ENCODE results near the gene TM7SF3. TPM values are rescaled to one million over a fixed set of nuclear protein-coding genes. Genes with fewer than 3 reads are reported as not detected.

Gene TM7SF3
- total RNA-seq, 1 experiment from 2014 or later: 114 TPM

DNA sequence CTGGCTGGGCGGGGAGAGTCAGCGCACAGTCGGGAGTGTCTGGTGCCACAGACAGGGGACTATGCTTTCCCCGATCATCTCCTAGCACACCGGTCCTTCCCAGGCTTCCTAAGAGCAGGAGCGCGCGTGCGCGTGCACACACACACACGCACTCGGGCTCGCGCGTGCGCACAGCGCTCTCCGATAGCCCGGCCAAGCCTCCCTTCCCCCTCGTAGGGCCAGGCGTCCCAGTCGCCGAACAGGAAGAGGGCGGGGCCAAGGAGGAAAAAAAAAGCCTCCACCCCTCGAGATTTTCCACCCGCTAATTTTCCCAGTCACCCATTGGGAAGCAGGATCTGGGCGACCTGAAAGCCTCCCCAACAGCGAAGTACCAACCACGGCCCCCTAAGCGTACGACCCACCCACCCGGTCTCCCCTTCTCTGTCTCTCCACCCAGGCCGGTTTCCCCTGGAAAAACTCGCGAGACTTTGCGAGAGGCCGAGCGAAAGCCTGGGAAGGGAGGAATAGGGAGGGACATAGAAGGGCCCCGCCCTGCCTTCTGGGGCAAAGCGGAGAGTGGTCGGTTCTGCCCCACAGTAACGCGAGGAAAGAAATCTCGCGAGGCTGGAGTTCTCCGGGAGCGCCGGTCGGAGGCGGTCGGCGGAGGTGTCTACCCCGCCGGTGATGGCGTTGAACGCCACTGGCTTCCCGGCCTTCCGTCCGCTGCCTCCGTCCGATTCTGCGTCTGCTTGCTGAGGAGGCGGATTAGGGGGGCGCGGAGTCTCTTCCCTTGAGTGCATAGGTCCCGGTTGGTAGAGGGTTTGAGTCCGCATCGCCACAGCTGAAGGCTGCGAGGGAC is 76.1 kb downstream of the TM7SF3 start, which contains the start of the genes FGFR1OP2 and INTS13:
FGFR1OP2 (plus strand) TSS at position 608 of the 838 bp plus-strand sequence. CDS start 15,689 bp downstream, outside the sequence.
INTS13 (minus strand) TSS at position 119 of the 838 bp plus-strand sequence. CDS start 1,178 bp downstream, outside the sequence.
- CTCF ChIA-PET: interaction anchor here (0.6 kb wide), 1 partner anchor 76 kb away, joined by 4 read pairs; the partner anchor contains the start of gene TM7SF3
- Histone ChIP-seq H3K27ac (ENCODE audit: low read length) (peak within 1 kb of the TSS; percentile 85), H3K36me3 (ENCODE audit: low read depth, low read length) (peaks cover 9% of the 10 kb centered on the region; the same call in 1 of the 2 replicates), H3K9me2 (replicated peaks; ENCODE audit: low read length) (no peaks in the 10 kb centered on the region), H4K20me1 (ENCODE audit: low read length) (peaks cover 57% of the 10 kb centered on the region), H3K9me3 (ENCODE audit: low read length) (no peaks in the 10 kb centered on the region), H3K4me2 (ENCODE audit: low read length) (peak within 1 kb of the TSS; percentile 94), H3F3A (ENCODE audit: low read length, unreplicated experiment) (peaks cover 2% of the 10 kb centered on the region), H3K4me1 (ENCODE audit: insufficient read depth, low read length) (peaks cover 39% of the 10 kb centered on the region), H3K27me3 (ENCODE audit: low read length) (no peaks in the 10 kb centered on the region), H3K79me2 (ENCODE audit: low read length) (peaks cover 94% of the 10 kb centered on the region), H2AFZ (ENCODE audit: low read length) (peak within 1 kb of the TSS; percentile 88), H3K9ac (ENCODE audit: low read length) (peak within 1 kb of the TSS; percentile 89), H3K4me3 (ENCODE audit: low read length) (peak within 1 kb of the TSS; percentile 76)
- DNase-seq (peak; percentile 100), ATAC-seq (peak; percentile 94)
- TF ChIP-seq, protein P1, sequence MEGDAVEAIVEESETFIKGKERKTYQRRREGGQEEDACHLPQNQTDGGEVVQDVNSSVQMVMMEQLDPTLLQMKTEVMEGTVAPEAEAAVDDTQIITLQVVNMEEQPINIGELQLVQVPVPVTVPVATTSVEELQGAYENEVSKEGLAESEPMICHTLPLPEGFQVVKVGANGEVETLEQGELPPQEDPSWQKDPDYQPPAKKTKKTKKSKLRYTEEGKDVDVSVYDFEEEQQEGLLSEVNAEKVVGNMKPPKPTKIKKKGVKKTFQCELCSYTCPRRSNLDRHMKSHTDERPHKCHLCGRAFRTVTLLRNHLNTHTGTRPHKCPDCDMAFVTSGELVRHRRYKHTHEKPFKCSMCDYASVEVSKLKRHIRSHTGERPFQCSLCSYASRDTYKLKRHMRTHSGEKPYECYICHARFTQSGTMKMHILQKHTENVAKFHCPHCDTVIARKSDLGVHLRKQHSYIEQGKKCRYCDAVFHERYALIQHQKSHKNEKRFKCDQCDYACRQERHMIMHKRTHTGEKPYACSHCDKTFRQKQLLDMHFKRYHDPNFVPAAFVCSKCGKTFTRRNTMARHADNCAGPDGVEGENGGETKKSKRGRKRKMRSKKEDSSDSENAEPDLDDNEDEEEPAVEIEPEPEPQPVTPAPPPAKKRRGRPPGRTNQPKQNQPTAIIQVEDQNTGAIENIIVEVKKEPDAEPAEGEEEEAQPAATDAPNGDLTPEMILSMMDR (conservative IDR thresholded peaks at IDR 0.05; ENCODE audit: low read depth, low read length): no peak
- TF ChIP-seq EZH2phosphoT487 (IDR thresholded peaks at IDR 0.05; ENCODE audit: borderline replicate concordance, low read length) (no peak), EZH2 (IDR thresholded peaks at IDR 0.05; ENCODE audit: low read length, unreplicated experiment) (no peak)
- BruUV-seq (replicated peaks): no TSS peak
- intact Hi-C loops (cut with micrococcal nuclease): loop anchor here (1.0 to 5.0 kb wide), 5 partner anchors 19 to 379 kb away; partner anchors contain the start of genes STK38L and TM7SF3
- POLR2A ChIA-PET (ENCODE audit: unreplicated experiment): no interaction called here

DNA sequence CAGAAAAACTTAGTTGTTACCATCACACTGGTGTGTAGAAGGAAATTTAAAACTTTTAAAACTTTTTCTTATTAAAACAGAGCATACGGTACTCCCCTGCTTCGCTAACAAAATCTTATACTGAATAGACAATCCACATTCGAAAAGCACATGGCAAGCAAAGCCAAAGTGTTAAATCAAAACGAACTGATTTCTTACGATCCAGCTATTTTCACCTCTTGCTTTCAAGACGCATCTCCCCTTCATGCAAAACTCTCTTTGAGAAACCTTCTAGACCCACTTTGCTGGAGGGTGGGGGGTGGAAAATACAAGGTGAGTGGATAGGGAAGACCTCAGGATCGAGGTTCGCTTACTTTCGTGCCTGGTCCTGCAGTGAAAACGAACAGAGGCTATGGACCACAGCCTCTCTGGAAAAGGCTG is 76.7 kb downstream of the TM7SF3 start:
- Histone ChIP-seq H3K9me2 (replicated peaks; ENCODE audit: low read length) (no peaks in the 10 kb centered on the region), H3K9me3 (ENCODE audit: low read length) (no peaks in the 10 kb centered on the region), H2AFZ (ENCODE audit: low read length) (peak overlapping the region; percentile 88), H3K9ac (ENCODE audit: low read length) (peak overlapping the region; percentile 89), H3K79me2 (ENCODE audit: low read length) (peaks cover 94% of the 10 kb centered on the region), H3K27me3 (ENCODE audit: low read length) (no peaks in the 10 kb centered on the region), H3K36me3 (ENCODE audit: low read depth, low read length) (peaks cover 14% of the 10 kb centered on the region; the same call in 1 of the 2 replicates), H4K20me1 (ENCODE audit: low read length) (peaks cover 57% of the 10 kb centered on the region), H3F3A (ENCODE audit: low read length, unreplicated experiment) (no peaks in the 10 kb centered on the region), H3K4me2 (ENCODE audit: low read length) (peak overlapping the region; percentile 94), H3K4me1 (ENCODE audit: insufficient read depth, low read length) (peaks cover 39% of the 10 kb centered on the region), H3K27ac (ENCODE audit: low read length) (peak overlapping the region; percentile 85), H3K4me3 (ENCODE audit: low read length) (peak overlapping the region; percentile 76)
- no peak for ATAC-seq
- TF ChIP-seq EZH2 (IDR thresholded peaks at IDR 0.05; ENCODE audit: low read length, unreplicated experiment): no peak
- TF ChIP-seq, protein P1 (conservative IDR thresholded peaks at IDR 0.05; ENCODE audit: low read depth, low read length): no peak
- no peak for TF ChIP-seq EZH2phosphoT487 (IDR thresholded peaks at IDR 0.05; ENCODE audit: borderline replicate concordance, low read length)
- TSS peak; percentile 58 for BruUV-seq (replicated peaks)
- CTCF ChIA-PET: no interaction called here
- DNase-seq: peak; percentile 17
- POLR2A ChIA-PET (ENCODE audit: unreplicated experiment): no interaction called here
- intact Hi-C loops (cut with micrococcal nuclease): loop anchor here (1.0 to 5.0 kb wide), 3 partner anchors 19 to 380 kb away; no protein-coding TSS in a partner anchor
